A673 (cell line): Measurements from ENCODE around the gene CTF1.
A peak's percentile ranks its signal among the peaks of the same experiment; 100 is the strongest.

Source experiments
- EZH2 ChIP-seq: fragments of 200-600 bp; sonication (generic); IDR thresholded peaks from 2 replicates; pipeline ENCODE4 v1.6.1; 2017; ENCODE audit warnings: borderline replicate concordance, low read depth, mild to moderate bottlenecking, mixed read lengths, antibody characterized with exemption, low read length; ENCODE audit not compliant: poor library complexity, severe bottlenecking
- TF ChIP-seq, protein P1 (sequence below): fragments of 300-800, 200-600 bp; sonication (generic); conservative IDR thresholded peaks from 2 replicates; pipeline ENCODE4 v1.5.1; 2017; ENCODE audit warnings: low read depth, mild to moderate bottlenecking, antibody characterized with exemption, low read length, moderate library complexity, mixed read lengths

- TF ChIP-seq, protein P1, sequence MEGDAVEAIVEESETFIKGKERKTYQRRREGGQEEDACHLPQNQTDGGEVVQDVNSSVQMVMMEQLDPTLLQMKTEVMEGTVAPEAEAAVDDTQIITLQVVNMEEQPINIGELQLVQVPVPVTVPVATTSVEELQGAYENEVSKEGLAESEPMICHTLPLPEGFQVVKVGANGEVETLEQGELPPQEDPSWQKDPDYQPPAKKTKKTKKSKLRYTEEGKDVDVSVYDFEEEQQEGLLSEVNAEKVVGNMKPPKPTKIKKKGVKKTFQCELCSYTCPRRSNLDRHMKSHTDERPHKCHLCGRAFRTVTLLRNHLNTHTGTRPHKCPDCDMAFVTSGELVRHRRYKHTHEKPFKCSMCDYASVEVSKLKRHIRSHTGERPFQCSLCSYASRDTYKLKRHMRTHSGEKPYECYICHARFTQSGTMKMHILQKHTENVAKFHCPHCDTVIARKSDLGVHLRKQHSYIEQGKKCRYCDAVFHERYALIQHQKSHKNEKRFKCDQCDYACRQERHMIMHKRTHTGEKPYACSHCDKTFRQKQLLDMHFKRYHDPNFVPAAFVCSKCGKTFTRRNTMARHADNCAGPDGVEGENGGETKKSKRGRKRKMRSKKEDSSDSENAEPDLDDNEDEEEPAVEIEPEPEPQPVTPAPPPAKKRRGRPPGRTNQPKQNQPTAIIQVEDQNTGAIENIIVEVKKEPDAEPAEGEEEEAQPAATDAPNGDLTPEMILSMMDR = peak; percentile 38; the same call in 1 of the 2 replicates
- no peak for TF ChIP-seq EZH2
Measured at GRCh38 chr16:30867747-30868146, 28.7 kb upstream of the CTF1 start.
